Measurements from ENCODE around the gene KRT33B. TPM values are rescaled to one million over a fixed set of nuclear protein-coding genes. Genes with fewer than 3 reads are reported as not detected.

The KRT33B gene
- not detected for total RNA-seq

DNA sequence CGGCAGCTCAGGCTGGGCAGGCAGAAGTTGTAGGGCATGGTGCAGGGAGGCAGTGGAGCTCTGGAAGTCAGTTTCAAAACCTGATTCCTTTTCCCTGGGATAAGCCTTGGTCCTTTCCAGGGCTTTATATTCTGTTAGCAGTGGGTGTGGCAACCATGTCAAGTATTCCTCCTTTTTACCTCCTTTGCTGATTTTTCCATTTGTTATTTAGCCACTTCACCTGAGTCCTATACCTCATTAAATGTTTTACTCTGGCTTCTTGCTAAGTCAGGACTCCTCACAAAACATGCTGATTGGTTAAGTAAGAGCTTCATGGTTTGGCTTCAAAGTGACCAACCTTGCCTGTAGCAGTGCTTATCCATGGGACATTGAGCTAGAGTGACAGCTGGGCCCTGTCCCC, at the start of gene KRT33B:
KRT33B (minus strand) TSS at position 101 of the 400 bp plus-strand sequence; CDS start at position 38, 63 bp downstream.
- ATAC-seq = no peak
- H3K4me1 ChIP-seq = no peaks in the 10 kb centered on the region
- TF ChIP-seq POLR2A (IDR thresholded peaks at IDR 0.05) (no peak), EP300 (IDR thresholded peaks at IDR 0.05) (no peak), POLR2AphosphoS5 (IDR thresholded peaks at IDR 0.05) (no peak)
- TF ChIP-seq, protein P1, sequence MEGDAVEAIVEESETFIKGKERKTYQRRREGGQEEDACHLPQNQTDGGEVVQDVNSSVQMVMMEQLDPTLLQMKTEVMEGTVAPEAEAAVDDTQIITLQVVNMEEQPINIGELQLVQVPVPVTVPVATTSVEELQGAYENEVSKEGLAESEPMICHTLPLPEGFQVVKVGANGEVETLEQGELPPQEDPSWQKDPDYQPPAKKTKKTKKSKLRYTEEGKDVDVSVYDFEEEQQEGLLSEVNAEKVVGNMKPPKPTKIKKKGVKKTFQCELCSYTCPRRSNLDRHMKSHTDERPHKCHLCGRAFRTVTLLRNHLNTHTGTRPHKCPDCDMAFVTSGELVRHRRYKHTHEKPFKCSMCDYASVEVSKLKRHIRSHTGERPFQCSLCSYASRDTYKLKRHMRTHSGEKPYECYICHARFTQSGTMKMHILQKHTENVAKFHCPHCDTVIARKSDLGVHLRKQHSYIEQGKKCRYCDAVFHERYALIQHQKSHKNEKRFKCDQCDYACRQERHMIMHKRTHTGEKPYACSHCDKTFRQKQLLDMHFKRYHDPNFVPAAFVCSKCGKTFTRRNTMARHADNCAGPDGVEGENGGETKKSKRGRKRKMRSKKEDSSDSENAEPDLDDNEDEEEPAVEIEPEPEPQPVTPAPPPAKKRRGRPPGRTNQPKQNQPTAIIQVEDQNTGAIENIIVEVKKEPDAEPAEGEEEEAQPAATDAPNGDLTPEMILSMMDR (IDR thresholded peaks at IDR 0.05) = no peak
- H3K36me3 ChIP-seq = no peaks in the 10 kb centered on the region
- WGBS, 2 donors (ENCODE audit: low coverage in 1 of 2) = no CpG with 5 or more reads among the region's 1 CpG
- no peak within 1 kb of the TSS for H3K4me3 ChIP-seq
- H3K27ac ChIP-seq = no peak within 1 kb of the TSS
- no peaks in the 10 kb centered on the region for H3K27me3 ChIP-seq
- H3K9me3 ChIP-seq = no peaks in the 10 kb centered on the region

DNA sequence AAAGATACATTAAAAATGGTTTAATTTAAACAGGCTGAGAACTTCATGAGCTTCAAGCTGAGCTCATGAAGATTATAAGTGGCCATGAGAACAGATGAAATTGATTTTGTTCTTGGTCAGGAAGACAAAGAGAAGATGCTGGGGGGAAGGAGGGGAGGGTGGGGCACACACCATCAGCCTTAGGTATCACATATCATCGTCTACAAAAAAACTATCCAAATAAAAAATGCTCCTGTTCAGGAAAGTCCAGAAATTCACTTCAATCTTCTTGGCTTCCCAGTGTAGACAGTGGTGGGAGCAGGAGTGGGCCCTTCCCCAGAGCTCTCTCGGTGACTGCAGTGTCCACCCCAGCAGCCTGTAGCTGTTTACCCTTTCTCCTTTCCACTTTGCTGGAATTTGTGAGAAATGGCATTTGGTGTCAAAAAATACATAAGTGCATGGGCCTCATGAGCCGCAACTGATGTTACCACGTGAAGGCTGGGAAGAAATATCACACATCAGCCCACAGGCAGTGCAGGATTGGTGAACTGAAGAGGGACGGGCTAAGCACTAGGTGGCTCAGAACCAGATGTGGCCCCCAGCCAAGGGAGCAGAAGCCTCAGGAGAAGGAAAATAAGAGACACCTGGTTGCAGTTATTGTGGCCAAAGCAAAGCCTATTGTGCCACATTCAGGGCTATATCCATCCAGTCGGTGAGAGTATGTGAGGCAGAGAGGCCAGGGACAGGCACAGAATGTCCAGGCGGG, 48.7 kb upstream of the KRT33B start:
- no peak overlapping the region for H3K4me3 ChIP-seq
- WGBS, 2 donors (ENCODE audit: low coverage in 1 of 2) = 89 to 93% methylated on average over 3 to 7 of the region's 7 CpGs
- H3K36me3 ChIP-seq = no peaks in the 10 kb centered on the region
- H3K9me3 ChIP-seq = no peaks in the 10 kb centered on the region
- peaks cover 0 to 24% (median 10%) of the 10 kb centered on the region in 3 donors for H3K4me1 ChIP-seq
- ATAC-seq = no peak
- no peaks in the 10 kb centered on the region for H3K27me3 ChIP-seq
- TF ChIP-seq EP300 (IDR thresholded peaks at IDR 0.05) (no peak), POLR2AphosphoS5 (IDR thresholded peaks at IDR 0.05) (no peak), POLR2A (IDR thresholded peaks at IDR 0.05) (no peak)
- TF ChIP-seq, protein P1 (IDR thresholded peaks at IDR 0.05) = no peak
- no peak overlapping the region for H3K27ac ChIP-seq

DNA sequence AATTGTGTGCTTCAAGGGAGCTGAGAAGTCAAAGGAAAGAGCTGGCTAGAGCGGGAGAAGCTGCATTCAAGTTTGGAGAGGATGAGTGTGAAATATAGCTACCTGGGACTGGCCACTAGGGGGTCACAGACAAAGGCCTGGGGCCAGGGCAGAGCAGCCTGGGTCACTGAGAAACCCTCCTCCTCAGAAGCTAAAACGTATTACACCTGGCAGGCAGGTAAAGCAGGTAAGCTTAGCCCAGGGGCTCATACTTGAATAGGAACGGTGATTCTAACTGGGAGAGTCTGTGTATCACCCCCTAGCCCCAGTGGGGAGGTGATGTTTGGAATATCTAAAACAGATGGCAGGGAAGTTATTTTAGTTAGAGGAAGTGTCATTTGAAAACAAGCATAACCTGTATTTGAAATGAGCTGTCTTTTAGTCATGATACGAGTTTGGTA, 48.0 kb upstream of the KRT33B start:
- ATAC-seq = no peak
- WGBS, 2 donors (ENCODE audit: low coverage in 1 of 2) = 41 to 46% methylated on average over 3 to 4 of the region's 4 CpGs
- no peak overlapping the region for H3K4me3 ChIP-seq
- no peaks in the 10 kb centered on the region for H3K9me3 ChIP-seq
- peaks cover 0 to 24% (median 10%) of the 10 kb centered on the region in 3 donors for H3K4me1 ChIP-seq
- H3K27ac ChIP-seq = no peak overlapping the region
- no peaks in the 10 kb centered on the region for H3K36me3 ChIP-seq
- no peak for TF ChIP-seq POLR2AphosphoS5 (IDR thresholded peaks at IDR 0.05)
- TF ChIP-seq EP300 (IDR thresholded peaks at IDR 0.05) = no peak
- TF ChIP-seq POLR2A (IDR thresholded peaks at IDR 0.05) = no peak
- TF ChIP-seq, protein P1 (IDR thresholded peaks at IDR 0.05) = no peak
- no peaks in the 10 kb centered on the region for H3K27me3 ChIP-seq

DNA sequence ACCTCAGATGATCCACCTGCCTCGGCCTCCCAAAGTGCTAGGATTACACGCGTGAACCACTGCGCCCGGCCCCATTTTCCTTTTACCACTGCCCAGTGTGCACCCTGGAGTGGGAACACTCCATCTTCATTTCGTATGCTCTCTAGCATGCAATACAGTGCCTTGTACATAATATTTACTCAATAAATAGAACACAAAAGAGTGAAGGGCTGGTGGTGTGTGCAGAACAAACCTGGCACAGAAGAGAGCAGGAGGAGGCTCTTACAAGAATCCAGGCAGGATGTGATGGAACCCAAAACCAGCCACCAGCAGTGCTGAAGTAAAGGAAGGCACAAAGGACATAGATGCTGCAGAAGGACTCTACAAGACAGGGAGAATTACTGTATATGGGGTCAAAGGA, 47.5 kb upstream of the KRT33B start:
- Histone ChIP-seq H3K27me3 (no peaks in the 10 kb centered on the region), H3K36me3 (no peaks in the 10 kb centered on the region), H3K4me3 (no peak overlapping the region), H3K4me1 (peaks cover 0 to 24% (median 10%) of the 10 kb centered on the region in 3 donors), H3K27ac (no peak overlapping the region), H3K9me3 (no peaks in the 10 kb centered on the region)
- 95% methylated on average over 6 of the region's 6 CpGs; no CpG with 5 or more reads in 1 of the 2 donors for WGBS, 2 donors (ENCODE audit: low coverage in 1 of 2)
- ATAC-seq = no peak
- no peak for TF ChIP-seq POLR2A (IDR thresholded peaks at IDR 0.05)
- TF ChIP-seq, protein P1 (IDR thresholded peaks at IDR 0.05) = no peak
- no peak for TF ChIP-seq POLR2AphosphoS5 (IDR thresholded peaks at IDR 0.05)
- TF ChIP-seq EP300 (IDR thresholded peaks at IDR 0.05) = no peak

DNA sequence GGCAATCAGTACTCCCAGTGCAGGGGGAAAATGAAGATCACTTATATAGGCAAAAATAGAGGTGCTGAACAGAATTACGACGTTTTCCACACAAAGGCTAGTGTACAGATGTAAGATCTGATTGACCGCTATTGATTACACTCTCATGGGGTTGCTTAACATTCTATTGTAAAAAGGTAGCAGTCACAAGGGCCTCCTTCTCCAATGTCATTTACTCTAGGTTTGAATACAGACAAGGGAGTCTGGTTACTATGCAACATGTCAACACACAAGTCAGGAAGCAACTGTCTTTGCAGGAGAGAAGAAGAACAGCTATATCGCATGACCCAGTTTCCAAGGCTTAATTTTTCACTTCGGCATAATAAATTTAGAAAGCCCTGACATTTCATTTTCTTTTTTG, 46.9 kb upstream of the KRT33B start:
- WGBS, 2 donors (ENCODE audit: low coverage in 1 of 2) = 65 to 82% methylated on average over 5 of the region's 5 CpGs
- no peak overlapping the region for H3K27ac ChIP-seq
- no peaks in the 10 kb centered on the region for H3K9me3 ChIP-seq
- no peaks in the 10 kb centered on the region for H3K36me3 ChIP-seq
- H3K4me1 ChIP-seq = peaks cover 0 to 24% (median 10%) of the 10 kb centered on the region in 3 donors
- H3K4me3 ChIP-seq = no peak overlapping the region
- no peaks in the 10 kb centered on the region for H3K27me3 ChIP-seq
- ATAC-seq = no peak
- no peak for TF ChIP-seq EP300 (IDR thresholded peaks at IDR 0.05)
- TF ChIP-seq, protein P1 (IDR thresholded peaks at IDR 0.05) = no peak
